ENCODE results near the gene CCNB2.

Gene CCNB2

GRCh38 chr15:59170295-59171066 is 65.5 kb downstream of the CCNB2 start:
- TF ChIP-seq, protein P1, sequence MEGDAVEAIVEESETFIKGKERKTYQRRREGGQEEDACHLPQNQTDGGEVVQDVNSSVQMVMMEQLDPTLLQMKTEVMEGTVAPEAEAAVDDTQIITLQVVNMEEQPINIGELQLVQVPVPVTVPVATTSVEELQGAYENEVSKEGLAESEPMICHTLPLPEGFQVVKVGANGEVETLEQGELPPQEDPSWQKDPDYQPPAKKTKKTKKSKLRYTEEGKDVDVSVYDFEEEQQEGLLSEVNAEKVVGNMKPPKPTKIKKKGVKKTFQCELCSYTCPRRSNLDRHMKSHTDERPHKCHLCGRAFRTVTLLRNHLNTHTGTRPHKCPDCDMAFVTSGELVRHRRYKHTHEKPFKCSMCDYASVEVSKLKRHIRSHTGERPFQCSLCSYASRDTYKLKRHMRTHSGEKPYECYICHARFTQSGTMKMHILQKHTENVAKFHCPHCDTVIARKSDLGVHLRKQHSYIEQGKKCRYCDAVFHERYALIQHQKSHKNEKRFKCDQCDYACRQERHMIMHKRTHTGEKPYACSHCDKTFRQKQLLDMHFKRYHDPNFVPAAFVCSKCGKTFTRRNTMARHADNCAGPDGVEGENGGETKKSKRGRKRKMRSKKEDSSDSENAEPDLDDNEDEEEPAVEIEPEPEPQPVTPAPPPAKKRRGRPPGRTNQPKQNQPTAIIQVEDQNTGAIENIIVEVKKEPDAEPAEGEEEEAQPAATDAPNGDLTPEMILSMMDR (IDR thresholded peaks at IDR 0.05; ENCODE audit: low read depth, low read length): no peak
- no peak overlapping the region for H3K4me3 ChIP-seq (replicated peaks in 1 of 2; ENCODE audit: low read depth in 2 of 2, low read length in 2 of 2)
- DNase-seq (ENCODE audit: low read depth in 2 of 2): peak; percentile 37 to 47

DNA sequence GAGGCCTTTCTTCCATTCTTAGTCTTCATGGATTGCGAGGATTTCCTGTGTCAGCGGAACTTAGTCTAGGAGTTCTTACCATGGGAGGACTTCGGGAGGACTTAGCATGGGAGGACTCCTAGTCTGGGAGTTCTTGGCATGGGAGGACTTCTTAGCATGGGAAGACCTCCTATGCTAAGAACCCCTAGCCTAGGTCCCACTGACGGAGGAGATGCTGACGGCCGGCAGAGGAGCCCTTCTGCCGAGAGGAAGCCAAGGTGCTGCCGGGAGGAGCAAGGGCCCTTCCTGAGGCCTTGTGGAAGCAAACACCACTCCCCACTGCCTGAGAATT is 66.1 kb downstream of the CCNB2 start:
- TF ChIP-seq, protein P1 (IDR thresholded peaks at IDR 0.05; ENCODE audit: low read depth, low read length): no peak
- DNase-seq (ENCODE audit: low read depth in 2 of 2): no peak
- no peak overlapping the region for H3K4me3 ChIP-seq (replicated peaks in 1 of 2; ENCODE audit: low read depth in 2 of 2, low read length in 2 of 2)

- TF ChIP-seq, protein P1 (IDR thresholded peaks at IDR 0.05; ENCODE audit: low read depth, low read length): peak; percentile 39
- no peak for DNase-seq (ENCODE audit: low read depth in 2 of 2)
- no peak overlapping the region for H3K4me3 ChIP-seq (replicated peaks in 1 of 2; ENCODE audit: low read depth in 2 of 2, low read length in 2 of 2)
Observed at GRCh38 chr15:59172289-59172901, 67.4 kb downstream of the CCNB2 start.

DNA sequence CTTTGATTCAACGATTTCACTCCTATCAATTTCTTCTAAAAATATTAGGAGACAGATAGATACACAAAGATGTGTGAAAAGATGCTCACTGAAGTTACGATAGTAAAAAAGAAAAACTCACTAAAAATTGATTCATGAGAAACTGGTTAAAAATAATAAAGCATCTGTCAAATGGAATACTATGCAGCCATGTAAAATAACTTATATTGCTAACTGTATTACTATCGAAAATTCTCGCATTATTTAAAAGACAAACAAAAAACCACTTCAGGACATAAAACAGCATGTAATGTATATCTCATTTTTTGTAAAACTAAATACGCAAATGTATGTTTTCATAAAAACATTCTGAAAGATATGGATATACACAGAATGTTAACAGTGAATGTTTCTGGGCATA is 68.2 kb downstream of the CCNB2 start:
- TF ChIP-seq, protein P1 (IDR thresholded peaks at IDR 0.05; ENCODE audit: low read depth, low read length): no peak
- DNase-seq (ENCODE audit: low read depth in 2 of 2): no peak
- H3K4me3 ChIP-seq (replicated peaks in 1 of 2; ENCODE audit: low read depth in 2 of 2, low read length in 2 of 2): no peak overlapping the region

DNA sequence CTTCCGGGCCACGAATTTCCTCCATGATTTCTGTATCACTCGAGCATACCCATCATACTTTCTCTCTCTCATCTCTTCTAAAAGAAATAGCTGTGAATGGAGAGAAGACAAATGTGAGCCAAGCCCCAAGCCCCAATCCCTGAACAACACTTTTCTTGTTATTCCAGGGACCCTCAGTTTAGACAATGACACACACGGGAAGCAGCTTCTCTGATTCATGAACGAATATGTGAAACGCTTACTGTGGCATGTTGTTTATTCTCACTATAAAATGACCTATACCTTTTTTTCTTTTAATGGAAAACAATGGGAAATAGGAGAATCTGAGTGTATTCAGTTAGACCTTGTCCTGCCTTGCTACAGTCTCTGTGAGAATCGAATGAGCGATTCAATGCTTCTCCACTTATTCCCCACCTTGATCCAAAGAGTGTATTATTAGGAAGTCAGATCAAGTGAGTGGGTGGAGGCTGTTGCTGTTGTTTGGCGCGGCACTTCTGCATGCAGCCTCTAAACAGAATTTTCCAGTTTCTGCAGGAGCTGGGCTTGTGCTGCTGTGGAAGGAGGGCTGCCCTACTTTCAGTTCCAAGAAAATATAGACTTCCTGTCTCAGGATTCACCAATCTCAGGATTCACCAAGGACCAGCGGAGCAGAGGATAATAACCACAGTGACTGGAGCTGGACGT is 69.3 kb downstream of the CCNB2 start:
- TF ChIP-seq, protein P1 (IDR thresholded peaks at IDR 0.05; ENCODE audit: low read depth, low read length): no peak
- DNase-seq (ENCODE audit: low read depth in 2 of 2): no peak
- H3K4me3 ChIP-seq (replicated peaks in 1 of 2; ENCODE audit: low read depth in 2 of 2, low read length in 2 of 2): no peak overlapping the region

Data from cardiac fibroblast (primary cell).